GM23248 (cell line): ENCODE measurements around the gene PLXDC2. TPM values are rescaled to one million over a fixed set of nuclear protein-coding genes. Genes with fewer than 3 reads are reported as not detected.

ENCODE experiments used
- DNase-seq: peaks from one replicate; pipeline ENCODE4 v3.0.0-alpha.2; 2015
- H2AFZ ChIP-seq: fragments of 200-600 bp; sonication (generic); 2 replicates; pipeline ENCODE4 v1.6.1; 2016; ENCODE audit warnings: antibody characterized with exemption
- H3F3A ChIP-seq: fragments of 200-600 bp; sonication (generic); 2 replicates; pipeline ENCODE4 v1.6.1; 2016; ENCODE audit warnings: mild to moderate bottlenecking, antibody characterized with exemption, mixed run types; ENCODE audit not compliant: insufficient read depth
- H3K27ac ChIP-seq: fragments of 200-600 bp; sonication (generic); 2 replicates; pipeline ENCODE4 v1.5.1; 2016; ENCODE audit warnings: mild to moderate bottlenecking
- H3K27me3 ChIP-seq: fragments of 200-600 bp; sonication (generic); replicated peaks from 2 replicates; pipeline ENCODE4 v1.6.1; 2016; ENCODE audit warnings: mild to moderate bottlenecking; ENCODE audit not compliant: insufficient read depth
- H3K36me3 ChIP-seq: fragments of 200-600 bp; sonication (generic); 2 replicates; pipeline ENCODE4 v1.6.1; 2016; ENCODE audit warnings: low read depth, mild to moderate bottlenecking
- H3K4me1 ChIP-seq: fragments of 200-600 bp; sonication (generic); 2 replicates; pipeline ENCODE4 v1.6.1; 2016; ENCODE audit warnings: mild to moderate bottlenecking; ENCODE audit not compliant: insufficient read depth
- H3K4me2 ChIP-seq: fragments of 200-600 bp; sonication (generic); one replicate; pipeline ENCODE4 v1.6.1; 2016; ENCODE audit warnings: mild to moderate bottlenecking; ENCODE audit not compliant: unreplicated experiment
- H3K4me3 ChIP-seq: fragments of 200-600 bp; sonication (generic); 2 replicates; pipeline ENCODE4 v1.5.1; 2016; ENCODE audit warnings: mild to moderate bottlenecking
- H3K79me2 ChIP-seq: fragments of 200-600 bp; sonication (generic); 2 replicates; pipeline ENCODE4 v1.6.1; 2016; ENCODE audit warnings: mild to moderate bottlenecking; ENCODE audit not compliant: insufficient read depth
- H3K9ac ChIP-seq: fragments of 200-600 bp; sonication (generic); 2 replicates; pipeline ENCODE4 v1.6.1; 2016; ENCODE audit warnings: mild to moderate bottlenecking
- H3K9me2 ChIP-seq: fragments of 200-600 bp; sonication (generic); 2 replicates; pipeline ENCODE4 v1.6.1; 2016; ENCODE audit warnings: mixed run types, mild to moderate bottlenecking, moderate library complexity; ENCODE audit not compliant: insufficient read depth
- H3K9me3 ChIP-seq: fragments of 200-600 bp; sonication (generic); one replicate; pipeline ENCODE4 v1.6.1; 2017; ENCODE audit warnings: low read depth
- H4K20me1 ChIP-seq: fragments of 200-600 bp; sonication (generic); 2 replicates; pipeline ENCODE4 v1.6.0; 2016; ENCODE audit not compliant: insufficient read depth
- EZH2 ChIP-seq: fragments of 200-600 bp; sonication (generic); IDR thresholded peaks from 2 replicates; pipeline ENCODE4 v1.6.1; 2018; ENCODE audit warnings: antibody characterized with exemption, mild to moderate bottlenecking; ENCODE audit not compliant: insufficient read depth, poor library complexity, severe bottlenecking
- EZH2phosphoT487 ChIP-seq: fragments of 200-600 bp; sonication (generic); IDR thresholded peaks from 2 replicates; pipeline ENCODE4 v1.6.1; 2018; ENCODE audit warnings: antibody characterized with exemption, moderate library complexity, mild to moderate bottlenecking, low read depth; ENCODE audit not compliant: insufficient read depth
- WGBS, 2 experiments: methylation state at CpG; one replicate each; pipeline ENCODE4 v1.1.6; 2015 to 2017; ENCODE audit warnings: low lambda C conversion rate in 2 of 2, low coverage in 1 of 2; ENCODE audit errors: missing lambda C conversion rate in 2 of 2; 5-methylcytosine and 5-hydroxymethylcytosine counted together
- in situ Hi-C: fragments of 300-500 bp; cut with MboI; formaldehyde crosslinking; loops from 2 replicates; pipeline ENCODE4 v1.15.0; 2020
- polyA plus RNA-seq: library from polyadenylated mRNA; unstranded; fragments of >200 nt; fragmentation: Nextera tagmentation; extraction: Ambion mirVana; gene quantifications from 2 replicates; pipeline ENCODE4 v1.2.1, GENCODE V29; 2016
- total RNA-seq: library from RNA; depleted of rRNA; stranded (reverse); fragments of >200 nt; shearing (Covaris generic); gene quantifications from 2 replicates; pipeline ENCODE4 v1.2.3, GENCODE V29; 2014

The PLXDC2 gene
- total and polyA plus RNA-seq, 2 experiments from 2014 or later = 0.81 to 2.3 TPM

DNA sequence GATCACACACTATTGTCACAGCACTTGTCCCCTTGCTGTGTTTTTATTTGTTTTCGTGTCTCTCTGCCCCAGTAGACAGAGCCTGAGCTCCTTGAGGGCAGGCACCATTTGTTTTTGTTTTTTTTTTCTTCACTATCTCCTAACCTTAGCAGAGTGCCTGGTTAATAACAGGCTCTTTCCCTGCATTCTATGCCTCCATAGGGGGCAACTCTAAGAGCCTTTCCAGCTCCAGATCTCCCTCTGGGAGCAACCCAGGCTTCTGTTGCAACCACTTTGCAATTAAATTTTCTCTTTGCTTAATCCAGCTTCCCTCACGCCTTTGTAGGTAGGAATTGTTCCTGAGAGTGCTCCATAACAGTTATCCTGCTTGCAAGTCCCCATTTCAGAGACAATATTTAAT lies 148.4 kb downstream of the PLXDC2 start:
- H3K9ac ChIP-seq = no peak overlapping the region
- H3K27me3 ChIP-seq = no peaks in the 10 kb centered on the region
- H3F3A ChIP-seq = no peaks in the 10 kb centered on the region
- no peaks in the 10 kb centered on the region for H3K79me2 ChIP-seq
- 18 to 22% methylated on average over 2 of the region's 2 CpGs for WGBS, 2 experiments
- no peak for TF ChIP-seq EZH2
- TF ChIP-seq EZH2phosphoT487 = no peak
- no peak overlapping the region for H3K4me3 ChIP-seq
- H3K4me2 ChIP-seq = no peak overlapping the region
- H2AFZ ChIP-seq = no peak overlapping the region
- H3K4me1 ChIP-seq = no peaks in the 10 kb centered on the region
- in situ Hi-C loops = no loop called here
- no peaks in the 10 kb centered on the region for H3K9me3 ChIP-seq
- DNase-seq = no peak
- H3K36me3 ChIP-seq = no peaks in the 10 kb centered on the region
- H4K20me1 ChIP-seq = no peaks in the 10 kb centered on the region
- H3K27ac ChIP-seq = no peak overlapping the region
- no peaks in the 10 kb centered on the region for H3K9me2 ChIP-seq

DNA sequence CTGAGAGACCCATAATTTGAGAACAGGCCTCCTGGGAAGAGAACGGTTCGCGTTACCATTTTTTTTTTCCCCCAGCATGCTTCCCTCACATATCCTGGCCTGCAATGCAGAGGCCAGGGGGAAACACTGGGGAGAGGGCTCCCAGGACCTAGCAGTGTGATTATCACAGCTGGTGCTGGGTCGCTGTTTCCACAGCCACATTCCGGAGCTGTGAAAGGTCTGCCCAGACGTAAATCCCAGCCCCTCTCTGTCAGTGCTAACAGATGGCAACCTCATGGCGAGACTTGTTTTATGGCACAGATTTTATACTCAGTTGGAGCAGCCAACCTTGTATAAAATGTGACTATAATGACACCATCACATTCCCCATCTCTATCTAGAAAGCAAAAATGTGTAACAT lies 150.5 kb downstream of the PLXDC2 start:
- Histone ChIP-seq H3K4me2 (no peak overlapping the region), H4K20me1 (no peaks in the 10 kb centered on the region), H3K4me3 (no peak overlapping the region), H3K4me1 (no peaks in the 10 kb centered on the region), H3K9ac (no peak overlapping the region), H3K9me3 (no peaks in the 10 kb centered on the region), H3K27me3 (no peaks in the 10 kb centered on the region), H3K27ac (no peak overlapping the region), H3F3A (no peaks in the 10 kb centered on the region), H2AFZ (no peak overlapping the region), H3K9me2 (no peaks in the 10 kb centered on the region), H3K79me2 (no peaks in the 10 kb centered on the region), H3K36me3 (no peaks in the 10 kb centered on the region)
- DNase-seq = no peak
- 74 to 84% methylated on average over 7 of the region's 7 CpGs for WGBS, 2 experiments
- TF ChIP-seq EZH2phosphoT487 (no peak), EZH2 (no peak)
- in situ Hi-C loops = no loop called here

DNA sequence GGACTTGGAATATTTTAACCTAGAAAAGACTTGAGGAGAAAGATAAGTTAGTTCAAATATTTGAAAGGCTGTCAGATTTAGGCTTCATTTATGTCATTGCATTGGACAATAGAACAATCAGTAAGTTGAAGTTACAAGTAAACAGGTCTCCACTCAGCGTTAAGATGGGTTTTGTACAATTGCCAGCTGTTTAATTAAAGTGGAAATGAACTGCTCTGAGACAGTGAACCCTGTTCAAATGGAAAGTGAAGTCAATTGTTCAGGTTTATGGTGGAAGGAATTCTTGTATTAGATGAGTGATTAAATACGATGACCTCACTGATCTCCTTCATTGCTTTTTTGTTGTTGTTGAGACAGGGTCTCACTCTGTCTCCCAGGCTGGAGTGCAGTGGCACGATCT lies 151.7 kb downstream of the PLXDC2 start:
- in situ Hi-C loops = no loop called here
- 70 to 72% methylated on average over 3 of the region's 3 CpGs for WGBS, 2 experiments
- Histone ChIP-seq H3K9ac (no peak overlapping the region), H2AFZ (no peak overlapping the region), H3K9me2 (no peaks in the 10 kb centered on the region), H3K4me2 (no peak overlapping the region), H4K20me1 (no peaks in the 10 kb centered on the region), H3K27ac (no peak overlapping the region), H3K27me3 (no peaks in the 10 kb centered on the region), H3K4me1 (no peaks in the 10 kb centered on the region), H3K9me3 (no peaks in the 10 kb centered on the region), H3K4me3 (no peak overlapping the region), H3F3A (no peaks in the 10 kb centered on the region), H3K79me2 (no peaks in the 10 kb centered on the region), H3K36me3 (no peaks in the 10 kb centered on the region)
- no peak for DNase-seq
- TF ChIP-seq EZH2phosphoT487 (no peak), EZH2 (no peak)

DNA sequence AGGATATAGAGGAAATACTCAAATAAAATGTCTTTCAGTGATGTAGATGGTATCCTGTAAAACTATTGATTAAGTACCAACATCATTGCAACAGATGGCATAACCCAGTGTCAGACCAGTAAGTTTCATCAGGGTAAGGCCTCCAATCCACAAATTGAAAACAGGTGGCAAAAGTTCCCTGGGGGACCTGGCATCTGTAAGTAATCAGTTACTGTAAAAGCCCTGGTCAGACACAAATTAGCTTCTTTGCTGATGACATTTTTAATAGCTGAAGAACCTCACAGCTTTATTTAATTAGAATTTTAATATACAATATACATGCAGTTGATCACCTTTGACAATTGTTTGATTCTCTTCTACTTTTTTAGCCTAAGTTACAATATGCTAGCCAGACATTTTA lies 152.5 kb downstream of the PLXDC2 start:
- Histone ChIP-seq H3K4me2 (no peak overlapping the region), H2AFZ (no peak overlapping the region), H3F3A (no peaks in the 10 kb centered on the region), H3K4me1 (no peaks in the 10 kb centered on the region), H3K36me3 (no peaks in the 10 kb centered on the region), H4K20me1 (no peaks in the 10 kb centered on the region), H3K79me2 (no peaks in the 10 kb centered on the region), H3K9ac (no peak overlapping the region), H3K4me3 (no peak overlapping the region), H3K9me2 (no peaks in the 10 kb centered on the region), H3K27me3 (no peaks in the 10 kb centered on the region), H3K27ac (no peak overlapping the region), H3K9me3 (no peaks in the 10 kb centered on the region)
- no peak for TF ChIP-seq EZH2
- no peak for TF ChIP-seq EZH2phosphoT487
- DNase-seq = no peak
- in situ Hi-C loops = no loop called here

DNA sequence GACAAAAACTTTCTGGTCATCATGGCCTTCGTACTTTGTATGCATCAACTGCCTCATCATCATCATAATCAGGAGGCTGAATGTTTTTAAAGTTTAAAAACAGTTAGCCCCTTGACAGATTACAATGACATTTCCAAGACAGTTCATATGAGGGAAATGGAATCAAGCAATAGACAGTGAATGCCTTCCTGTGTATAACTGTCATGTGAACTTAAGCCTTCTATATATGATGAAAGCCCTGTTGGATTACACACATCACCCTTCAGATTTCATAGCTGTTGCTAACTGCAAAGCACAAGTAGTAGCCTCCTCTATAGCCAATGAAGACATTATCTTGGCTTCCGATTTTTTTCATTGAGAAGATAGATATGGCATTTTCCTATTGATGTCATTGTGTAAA lies 154.0 kb downstream of the PLXDC2 start:
- Histone ChIP-seq H3K4me2 (no peak overlapping the region), H3K4me1 (no peaks in the 10 kb centered on the region), H3K9ac (no peak overlapping the region), H4K20me1 (no peaks in the 10 kb centered on the region), H2AFZ (no peak overlapping the region), H3K36me3 (no peaks in the 10 kb centered on the region), H3F3A (no peaks in the 10 kb centered on the region), H3K4me3 (no peak overlapping the region), H3K79me2 (no peaks in the 10 kb centered on the region), H3K27me3 (no peaks in the 10 kb centered on the region), H3K27ac (no peak overlapping the region), H3K9me3 (no peaks in the 10 kb centered on the region), H3K9me2 (no peaks in the 10 kb centered on the region)
- in situ Hi-C loops = no loop called here
- WGBS, 2 experiments = 56 to 58% methylated on average over 2 of the region's 2 CpGs
- no peak for TF ChIP-seq EZH2phosphoT487
- TF ChIP-seq EZH2 = no peak
- no peak for DNase-seq
